ENCODE results near the gene WDR18. TPM values are rescaled to one million over a fixed set of nuclear protein-coding genes. Genes with fewer than 3 reads are reported as not detected.

WDR18 gene
- total and polyA plus RNA-seq, 2 of the 4 experiments (the other 2 are of a cell fraction) = 37.1 to 56.9 TPM

DNA sequence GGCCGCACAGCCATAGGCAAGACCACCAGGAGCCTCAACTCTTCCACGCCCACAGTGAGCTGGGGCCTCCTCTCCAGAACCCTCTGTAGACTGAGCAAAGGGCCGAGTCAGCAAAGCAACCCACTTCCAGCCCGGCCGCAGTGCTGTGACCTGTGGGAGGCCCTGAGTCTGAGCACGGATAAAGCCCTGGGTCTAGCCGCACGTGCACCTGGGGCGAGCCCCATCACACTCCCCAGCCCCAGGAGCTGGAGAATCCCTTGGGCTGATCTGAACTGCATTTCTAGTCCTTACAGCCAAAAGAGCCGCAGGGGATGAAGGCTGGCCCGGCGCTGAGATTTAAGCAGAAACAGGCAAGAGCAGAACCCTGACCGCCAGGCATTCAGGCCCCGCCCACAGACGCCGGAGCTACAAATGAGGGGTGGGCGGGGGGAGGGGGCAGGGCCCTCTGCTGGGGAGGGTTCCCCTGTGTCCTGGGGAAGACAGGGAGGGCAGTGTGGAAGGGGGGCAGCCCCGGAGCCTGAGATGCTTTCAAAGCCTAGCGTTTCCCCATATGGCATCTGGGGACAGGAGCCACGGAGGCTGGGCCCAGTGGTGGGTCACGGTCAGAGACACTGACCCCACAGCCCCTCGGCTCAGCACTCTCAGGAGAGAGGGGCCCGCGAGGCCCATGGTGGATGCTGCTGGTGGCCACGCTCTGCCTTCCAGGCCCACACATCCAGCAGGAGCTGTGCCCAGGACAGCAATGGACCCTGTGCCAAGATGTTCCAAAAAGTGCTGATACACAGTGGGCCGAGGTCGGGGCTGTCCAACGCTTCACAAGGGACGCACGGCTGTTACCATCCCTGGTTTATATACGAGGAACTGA is 31.9 kb downstream of the WDR18 start:
- H4K5ac ChIP-seq (ENCODE audit: low read depth, low read length) = no peak overlapping the region
- no peak overlapping the region for H3K56ac ChIP-seq (ENCODE audit: extremely low read depth, insufficient read depth, low read length)
- H4K91ac ChIP-seq (ENCODE audit: insufficient read depth, low read depth, low read length) = no peak overlapping the region
- no peak overlapping the region for H2BK15ac ChIP-seq (ENCODE audit: low read depth, low read length)
- in situ Hi-C loops (cut with MboI; ENCODE audit: low sequenced_read_pairs) = no loop called here
- H3K27me3 ChIP-seq (ENCODE audit: control insufficient read depth, insufficient read depth, low read length) = no peaks in the 10 kb centered on the region
- H3K79me1 ChIP-seq (ENCODE audit: low read depth in 1 of 2, low read length in 2 of 2) = peaks cover 0 to 71% of the 10 kb centered on the region in 2 experiments; a peak in 2 of 4 replicates
- BruUV-seq (replicated peaks) = no TSS peak
- H2AK5ac ChIP-seq (ENCODE audit: low read depth, low read length) = no peak overlapping the region; the same call in 1 of the 2 replicates
- peak overlapping the region; percentile 42 for H2AK9ac ChIP-seq (replicated peaks; ENCODE audit: low read depth, low read length, poor library complexity)
- POLR2A ChIA-PET (ENCODE audit: unreplicated experiment) = interaction anchor here (0.6 kb wide), 1 partner anchor 11 kb away, joined by 3 read pairs; no protein-coding TSS in a partner anchor
- H3K27ac ChIP-seq (ENCODE audit: insufficient read depth, low read length) = no peak overlapping the region
- H3K9ac ChIP-seq (ENCODE audit: low read depth, low read length) = no peak overlapping the region
- CTCF ChIA-PET = no interaction called here
- no peak overlapping the region for H2BK20ac ChIP-seq (ENCODE audit: low read depth, low read length)
- no peak overlapping the region for H4K8ac ChIP-seq (ENCODE audit: low read depth in 2 of 2, low read length in 2 of 2)
- peaks cover 27% of the 10 kb centered on the region for H3K36me3 ChIP-seq (ENCODE audit: control insufficient read depth, insufficient read depth, low read length)
- H3K9me3 ChIP-seq (ENCODE audit: control insufficient read depth, insufficient read depth, low read length) = no peaks in the 10 kb centered on the region
- peaks cover 9% of the 10 kb centered on the region; the same call in 1 of the 2 replicates for H3K9me1 ChIP-seq (ENCODE audit: insufficient read depth, low read length)
- peak overlapping the region; percentile 32; the same call in 1 of the 2 replicates for H3K4ac ChIP-seq (ENCODE audit: low read depth, low read length)
- H3K18ac ChIP-seq (ENCODE audit: low read depth, low read length) = no peak overlapping the region
- TF ChIP-seq, protein P1, sequence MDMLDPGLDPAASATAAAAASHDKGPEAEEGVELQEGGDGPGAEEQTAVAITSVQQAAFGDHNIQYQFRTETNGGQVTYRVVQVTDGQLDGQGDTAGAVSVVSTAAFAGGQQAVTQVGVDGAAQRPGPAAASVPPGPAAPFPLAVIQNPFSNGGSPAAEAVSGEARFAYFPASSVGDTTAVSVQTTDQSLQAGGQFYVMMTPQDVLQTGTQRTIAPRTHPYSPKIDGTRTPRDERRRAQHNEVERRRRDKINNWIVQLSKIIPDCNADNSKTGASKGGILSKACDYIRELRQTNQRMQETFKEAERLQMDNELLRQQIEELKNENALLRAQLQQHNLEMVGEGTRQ (IDR thresholded peaks at IDR 0.05; ENCODE audit: low read depth, low read length) = no peak
- peak; percentile 56 for TF ChIP-seq MAFK (IDR thresholded peaks at IDR 0.05; ENCODE audit: low read depth, low read length)
- H3K4me3 ChIP-seq (ENCODE audit: insufficient read depth, low read depth, low read length) = no peak overlapping the region
- H3K4me2 ChIP-seq (ENCODE audit: low read depth, low read length) = peak overlapping the region; percentile 38; the same call in 1 of the 2 replicates
- 0 out of 2 replicates have a peak overlapping the region, but pooled peaks have one; percentile 0 for H3K14ac ChIP-seq (replicated peaks; ENCODE audit: low read depth, low read length)
- H3K23ac ChIP-seq (ENCODE audit: low read depth, low read length) = no peak overlapping the region
- dilution Hi-C loops (cut with HindIII; ENCODE audit: low sequenced_read_pairs, unreplicated experiment) = no loop called here
- H3K4me1 ChIP-seq (ENCODE audit: control insufficient read depth, insufficient read depth, low read length) = peaks cover 33% of the 10 kb centered on the region
- H2BK5ac ChIP-seq (ENCODE audit: low read depth, low read length, poor library complexity, severe bottlenecking) = peak overlapping the region; percentile 28
- no peak overlapping the region for H2BK120ac ChIP-seq (ENCODE audit: low read depth, low read length)
- peaks cover 78% of the 10 kb centered on the region for H4K20me1 ChIP-seq (ENCODE audit: insufficient read depth, low read length)
- ATAC-seq (ENCODE audit: low read depth) (no peak), DNase-seq (no peak)
- intact Hi-C loops (cut with micrococcal nuclease) = no loop called here
- 64% methylated on average over 16 of the region's 31 CpGs; no CpG with 5 or more reads in 1 of the 2 experiments for WGBS, 2 experiments (ENCODE audit: extremely low coverage in 2 of 2, insufficient read length in 1 of 2)
- H2AFZ ChIP-seq (replicated peaks; ENCODE audit: low read length, poor library complexity) = peak overlapping the region; percentile 14
